Thoracic aorta (tissue), 2 donors: Measurements from ENCODE around the gene LHX5. TPM values are rescaled to one million over a fixed set of nuclear protein-coding genes. Genes with fewer than 3 reads are reported as not detected.

Experiments
- ATAC-seq: fragments of 150-250 bp; one replicate; pipeline ENCODE4 v1.8.0; 2017; ENCODE audit warnings: low read depth; ENCODE audit not compliant: insufficient number of reproducible peaks, low FRiP score
- DNase-seq: peaks from one replicate; pipeline ENCODE4 v3.0.0-alpha.2; 2020; ENCODE audit warnings: low spot score
- H3K27ac ChIP-seq, 2 donors: fragments of 200-600 bp; sonication (generic); 1 replicate in 1 of 2; 2 replicates in 1 of 2; pipeline ENCODE4 v1.5.1; 2016; ENCODE audit warnings: mild to moderate bottlenecking in 2 of 2, moderate library complexity in 2 of 2
- H3K27me3 ChIP-seq: fragments of 200-600 bp; sonication (generic); replicated peaks from 2 replicates; pipeline ENCODE4 v1.6.0; 2016; ENCODE audit warnings: mild to moderate bottlenecking; ENCODE audit not compliant: insufficient read depth
- H3K36me3 ChIP-seq: fragments of 200-600 bp; sonication (generic); one replicate; pipeline ENCODE4 v1.5.1; 2016
- H3K4me1 ChIP-seq, 2 donors: fragments of 200-600 bp; sonication (generic); 1 replicate in 1 of 2; 2 replicates in 1 of 2; pipeline versions ENCODE4 v1.5.1 to v1.6.0; 2016; ENCODE audit warnings: low read depth in 2 of 2, mild to moderate bottlenecking in 1 of 2; ENCODE audit not compliant: control insufficient read depth in 1 of 2
- H3K4me3 ChIP-seq: fragments of 200-600 bp; sonication (generic); 2 replicates; pipeline ENCODE4 v1.5.1; 2016; ENCODE audit warnings: mild to moderate bottlenecking
- H3K9me3 ChIP-seq: fragments of 200-600 bp; sonication (generic); 2 replicates; pipeline ENCODE4 v1.5.1; 2016
- total RNA-seq, 2 donors: library from RNA; depleted of rRNA; stranded (reverse); fragments of >200 nt; gene quantifications; one replicate each; pipeline versions ENCODE4 v1.1.0 to v1.2.3, GENCODE V29; 2016
- TF ChIP-seq, protein P1 (sequence below): fragments of 200-600 bp; sonication (generic); IDR thresholded peaks from one replicate; pipeline ENCODE4 v1.5.1; 2019; ENCODE audit warnings: antibody characterized with exemption

The LHX5 gene
- total RNA-seq, 2 donors from 2014 or later: not detected

DNA sequence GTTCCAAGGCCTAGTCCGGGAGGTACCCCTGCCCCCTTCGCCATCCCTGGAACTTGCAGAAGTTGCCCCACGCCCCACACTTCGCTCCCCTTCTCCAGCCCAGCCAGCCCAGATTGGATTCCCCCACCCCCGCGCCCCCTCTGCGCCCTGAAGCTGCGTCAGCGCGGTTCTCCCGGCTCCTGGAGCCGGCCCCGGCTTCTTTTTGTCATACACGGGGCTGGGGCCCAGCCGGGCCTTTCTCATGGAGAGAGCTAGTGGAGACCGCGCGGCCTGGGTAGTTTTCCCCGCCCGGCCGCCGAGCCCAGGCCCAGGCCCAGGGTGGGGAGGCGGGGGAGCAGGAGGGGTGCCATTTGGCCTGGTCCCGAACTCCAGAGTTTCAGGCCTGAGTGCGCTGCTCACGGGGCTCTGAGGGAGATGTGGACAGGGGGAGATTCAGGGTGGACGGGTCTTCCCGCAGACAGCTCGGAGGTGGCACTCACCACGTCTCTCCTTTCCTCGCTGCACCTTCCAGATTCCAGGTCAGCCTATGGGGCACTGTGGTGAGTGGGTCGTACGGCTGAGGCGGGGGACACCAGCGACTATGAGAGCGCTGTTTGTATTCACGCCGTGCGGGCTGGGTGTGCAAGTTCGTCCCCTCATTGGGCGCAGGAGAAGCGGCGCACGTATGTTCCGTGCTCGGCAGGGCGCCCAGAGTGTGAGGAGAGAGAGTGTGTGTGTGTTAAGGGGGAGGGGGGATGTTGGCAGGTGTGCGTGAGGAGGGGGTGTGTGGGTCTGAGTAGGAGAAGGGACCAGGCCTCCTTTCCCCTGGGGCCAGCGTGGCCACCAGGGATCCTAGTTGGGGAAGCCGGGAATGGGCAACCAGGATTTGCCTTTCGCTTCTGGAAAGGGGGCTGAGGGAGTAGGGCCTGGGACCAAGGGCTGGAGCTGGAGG, 785 bp upstream of the LHX5 start:
- H3K4me1 ChIP-seq: peaks cover 0 to 14% of the 10 kb centered on the region in 2 donors

GRCh38 chr12:113470871-113471618, 626 bp downstream of the LHX5 start:
- no peaks in the 10 kb centered on the region for H3K9me3 ChIP-seq
- ATAC-seq (no peak), DNase-seq (no peak)
- H3K4me3 ChIP-seq: no peak overlapping the region
- no peak overlapping the region for H3K27ac ChIP-seq
- TF ChIP-seq, protein P1, sequence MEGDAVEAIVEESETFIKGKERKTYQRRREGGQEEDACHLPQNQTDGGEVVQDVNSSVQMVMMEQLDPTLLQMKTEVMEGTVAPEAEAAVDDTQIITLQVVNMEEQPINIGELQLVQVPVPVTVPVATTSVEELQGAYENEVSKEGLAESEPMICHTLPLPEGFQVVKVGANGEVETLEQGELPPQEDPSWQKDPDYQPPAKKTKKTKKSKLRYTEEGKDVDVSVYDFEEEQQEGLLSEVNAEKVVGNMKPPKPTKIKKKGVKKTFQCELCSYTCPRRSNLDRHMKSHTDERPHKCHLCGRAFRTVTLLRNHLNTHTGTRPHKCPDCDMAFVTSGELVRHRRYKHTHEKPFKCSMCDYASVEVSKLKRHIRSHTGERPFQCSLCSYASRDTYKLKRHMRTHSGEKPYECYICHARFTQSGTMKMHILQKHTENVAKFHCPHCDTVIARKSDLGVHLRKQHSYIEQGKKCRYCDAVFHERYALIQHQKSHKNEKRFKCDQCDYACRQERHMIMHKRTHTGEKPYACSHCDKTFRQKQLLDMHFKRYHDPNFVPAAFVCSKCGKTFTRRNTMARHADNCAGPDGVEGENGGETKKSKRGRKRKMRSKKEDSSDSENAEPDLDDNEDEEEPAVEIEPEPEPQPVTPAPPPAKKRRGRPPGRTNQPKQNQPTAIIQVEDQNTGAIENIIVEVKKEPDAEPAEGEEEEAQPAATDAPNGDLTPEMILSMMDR: no peak
- peaks cover 14% of the 10 kb centered on the region for H3K27me3 ChIP-seq
- H3K36me3 ChIP-seq: no peaks in the 10 kb centered on the region
- H3K4me1 ChIP-seq: peaks cover 0 to 25% of the 10 kb centered on the region in 2 donors

More for the DNA sequence above, 785 bp upstream of the LHX5 start:
- H3K4me3 ChIP-seq: no peak overlapping the region
- no peak for DNase-seq
- H3K27me3 ChIP-seq: peaks cover 8% of the 10 kb centered on the region
- TF ChIP-seq, protein P1: no peak
- ATAC-seq: no peak
- H3K36me3 ChIP-seq: no peaks in the 10 kb centered on the region
- H3K27ac ChIP-seq: no peak overlapping the region
- no peaks in the 10 kb centered on the region for H3K9me3 ChIP-seq

GRCh38 chr12:113469949-113470743, 1.5 kb downstream of the LHX5 start:
- DNase-seq: no peak
- TF ChIP-seq, protein P1: no peak
- ATAC-seq: no peak
- Histone ChIP-seq H3K4me1 (peaks cover 4 to 32% of the 10 kb centered on the region in 2 donors), H3K27ac (no peak overlapping the region), H3K36me3 (no peaks in the 10 kb centered on the region), H3K27me3 (peaks cover 23% of the 10 kb centered on the region), H3K9me3 (no peaks in the 10 kb centered on the region), H3K4me3 (no peak overlapping the region)

- Histone ChIP-seq H3K27me3 (peaks cover 30% of the 10 kb centered on the region), H3K4me1 (peaks cover 6 to 40% of the 10 kb centered on the region in 2 donors)
- TF ChIP-seq, protein P1: no peak
These were observed 2.3 kb downstream of the LHX5 start for GRCh38 chr12:113469224-113469948.

More at GRCh38 chr12:113469224-113469948, 2.3 kb downstream of the LHX5 start:
- Histone ChIP-seq H3K9me3 (no peaks in the 10 kb centered on the region), H3K4me3 (no peak overlapping the region), H3K27ac (no peak overlapping the region), H3K36me3 (no peaks in the 10 kb centered on the region)
- DNase-seq: no peak
- ATAC-seq: no peak
